ENCODE results near the gene EFL1. TPM values are rescaled to one million over a fixed set of nuclear protein-coding genes. Genes with fewer than 3 reads are reported as not detected.
"Not testable (repeated sequence)": the region's sequence is repeated elsewhere in the genome, so short reads cannot be mapped to it uniquely, and the experiment has no call there.

The EFL1 gene
- total RNA-seq, 4 donors from 2014 or later: 18.3 to 25.3 (median 22.2) TPM

DNA sequence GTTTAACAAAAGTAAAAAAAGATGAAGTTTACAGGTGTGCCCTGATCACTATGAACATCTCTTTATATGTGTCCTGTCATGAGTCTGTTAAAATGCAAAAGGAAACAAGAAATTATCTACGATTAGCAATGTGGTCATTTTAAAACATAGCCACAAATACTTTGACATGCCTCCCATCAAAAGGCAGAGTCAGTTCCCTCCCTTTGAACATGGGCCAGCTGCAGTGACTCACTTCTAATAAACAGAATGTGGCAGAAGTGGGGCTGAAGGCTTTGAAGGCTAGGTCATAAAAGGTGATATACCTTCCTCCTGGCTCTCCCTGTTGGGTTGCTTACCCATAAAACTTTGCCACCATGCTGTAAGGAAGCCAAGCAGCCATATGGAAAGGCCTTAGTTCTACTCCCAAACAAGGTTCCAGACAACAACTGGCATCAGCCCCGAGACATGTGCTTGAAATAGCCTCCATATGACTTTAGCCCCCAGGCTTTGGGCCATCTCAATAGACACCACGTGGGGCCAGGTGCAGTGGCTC lies 52.4 kb downstream of the EFL1 start:
- 54% methylated on average over 3 of the region's 3 CpGs for WGBS
- not testable (repeated sequence) for DNase-seq (ENCODE audit: low spot score in 2 of 2); H3K9me3 ChIP-seq; H3K27ac ChIP-seq; H3K36me3 ChIP-seq; H3K27me3 ChIP-seq; H3K4me3 ChIP-seq; H3K4me1 ChIP-seq

DNA sequence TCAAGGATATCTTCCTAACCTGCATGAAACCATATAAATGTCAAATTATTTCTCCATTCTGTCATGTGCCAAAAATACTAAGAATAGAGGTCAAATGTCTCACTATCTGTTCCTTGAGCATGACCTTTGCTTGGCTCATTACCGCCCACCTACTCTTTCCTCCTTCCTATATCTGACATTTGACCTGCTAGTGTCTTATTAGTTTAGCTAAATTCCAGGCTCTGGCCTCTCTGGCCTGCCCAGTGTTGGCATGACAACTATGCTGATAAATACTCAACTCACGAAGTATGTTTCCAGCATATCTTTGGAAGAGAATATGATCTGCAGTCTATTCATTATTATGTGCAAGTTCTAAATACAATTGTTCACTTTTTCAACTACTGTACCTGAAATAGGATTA lies 58.0 kb downstream of the EFL1 start:
- DNase-seq (ENCODE audit: low spot score in 2 of 2); H3K36me3 ChIP-seq; H3K9me3 ChIP-seq; H3K27ac ChIP-seq; H3K27me3 ChIP-seq; H3K4me1 ChIP-seq; H3K4me3 ChIP-seq: not testable (repeated sequence)
- WGBS: 83% methylated on average over 2 of the region's 2 CpGs

- peak in 1 of 2 donors; percentile 75 for DNase-seq (ENCODE audit: low spot score in 2 of 2)
- TF ChIP-seq EP300 (IDR thresholded peaks at IDR 0.05): no peak
- TF ChIP-seq, protein P1, sequence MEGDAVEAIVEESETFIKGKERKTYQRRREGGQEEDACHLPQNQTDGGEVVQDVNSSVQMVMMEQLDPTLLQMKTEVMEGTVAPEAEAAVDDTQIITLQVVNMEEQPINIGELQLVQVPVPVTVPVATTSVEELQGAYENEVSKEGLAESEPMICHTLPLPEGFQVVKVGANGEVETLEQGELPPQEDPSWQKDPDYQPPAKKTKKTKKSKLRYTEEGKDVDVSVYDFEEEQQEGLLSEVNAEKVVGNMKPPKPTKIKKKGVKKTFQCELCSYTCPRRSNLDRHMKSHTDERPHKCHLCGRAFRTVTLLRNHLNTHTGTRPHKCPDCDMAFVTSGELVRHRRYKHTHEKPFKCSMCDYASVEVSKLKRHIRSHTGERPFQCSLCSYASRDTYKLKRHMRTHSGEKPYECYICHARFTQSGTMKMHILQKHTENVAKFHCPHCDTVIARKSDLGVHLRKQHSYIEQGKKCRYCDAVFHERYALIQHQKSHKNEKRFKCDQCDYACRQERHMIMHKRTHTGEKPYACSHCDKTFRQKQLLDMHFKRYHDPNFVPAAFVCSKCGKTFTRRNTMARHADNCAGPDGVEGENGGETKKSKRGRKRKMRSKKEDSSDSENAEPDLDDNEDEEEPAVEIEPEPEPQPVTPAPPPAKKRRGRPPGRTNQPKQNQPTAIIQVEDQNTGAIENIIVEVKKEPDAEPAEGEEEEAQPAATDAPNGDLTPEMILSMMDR (IDR thresholded peaks at IDR 0.05): peak; percentile 50 to 76
- Histone ChIP-seq H3K27me3 (no peaks in the 10 kb centered on the region), H3K27ac (no peak overlapping the region), H3K36me3 (no peaks in the 10 kb centered on the region), H3K4me3 (no peak overlapping the region), H3K9me3 (no peaks in the 10 kb centered on the region), H3K4me1 (peaks cover 4% of the 10 kb centered on the region)
- 51% methylated on average over 8 of the region's 8 CpGs for WGBS
These were observed 64.6 kb downstream of the EFL1 start for GRCh38 chr15:82197733-82198594.

GRCh38 chr15:82196353-82196752 lies 66.2 kb downstream of the EFL1 start:
- TF ChIP-seq, protein P1 (IDR thresholded peaks at IDR 0.05): no peak
- TF ChIP-seq POLR2A (IDR thresholded peaks at IDR 0.05): no peak
- TF ChIP-seq POLR2AphosphoS5 (IDR thresholded peaks at IDR 0.05): no peak
- TF ChIP-seq EP300 (IDR thresholded peaks at IDR 0.05): no peak
- H3K9me3 ChIP-seq: no peaks in the 10 kb centered on the region
- H3K36me3 ChIP-seq: no peaks in the 10 kb centered on the region
- no peak overlapping the region for H3K4me3 ChIP-seq
- no peak for DNase-seq (ENCODE audit: low spot score in 2 of 2)
- peaks cover 4% of the 10 kb centered on the region for H3K4me1 ChIP-seq
- no peaks in the 10 kb centered on the region for H3K27me3 ChIP-seq
- 93% methylated on average over 2 of the region's 2 CpGs for WGBS
- H3K27ac ChIP-seq: no peak overlapping the region

- not testable (repeated sequence) for H3K27ac ChIP-seq; H3K27me3 ChIP-seq; H3K36me3 ChIP-seq; H3K4me1 ChIP-seq; H3K9me3 ChIP-seq; DNase-seq (ENCODE audit: low spot score in 2 of 2); H3K4me3 ChIP-seq
- WGBS: 86% methylated on average over 7 of the region's 7 CpGs
These were observed 66.7 kb downstream of the EFL1 start for GRCh38 chr15:82195818-82196217.

DNA sequence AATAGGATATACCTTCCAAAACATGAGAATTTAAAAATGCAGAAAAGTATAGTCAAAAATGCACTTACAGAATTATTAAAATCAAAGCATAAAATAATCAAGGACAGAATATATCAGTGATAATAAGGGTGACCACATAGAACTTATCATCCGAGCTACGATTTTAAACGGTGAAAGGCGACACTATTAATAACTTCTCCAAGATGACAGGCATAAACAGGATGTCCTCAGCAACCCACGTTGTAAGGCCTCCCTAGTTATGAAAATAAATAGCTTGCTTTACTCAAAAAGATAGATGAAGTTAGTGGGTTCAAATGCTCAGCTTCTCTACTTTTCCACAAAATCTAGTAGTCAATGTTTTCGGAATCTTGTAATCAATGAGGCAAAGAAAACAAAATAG lies 68.0 kb downstream of the EFL1 start:
- not testable (repeated sequence) for H3K9me3 ChIP-seq; H3K4me3 ChIP-seq; H3K4me1 ChIP-seq; H3K27ac ChIP-seq; H3K27me3 ChIP-seq; H3K36me3 ChIP-seq; DNase-seq (ENCODE audit: low spot score in 2 of 2)
- WGBS: 83% methylated on average over 6 of the region's 6 CpGs

DNA sequence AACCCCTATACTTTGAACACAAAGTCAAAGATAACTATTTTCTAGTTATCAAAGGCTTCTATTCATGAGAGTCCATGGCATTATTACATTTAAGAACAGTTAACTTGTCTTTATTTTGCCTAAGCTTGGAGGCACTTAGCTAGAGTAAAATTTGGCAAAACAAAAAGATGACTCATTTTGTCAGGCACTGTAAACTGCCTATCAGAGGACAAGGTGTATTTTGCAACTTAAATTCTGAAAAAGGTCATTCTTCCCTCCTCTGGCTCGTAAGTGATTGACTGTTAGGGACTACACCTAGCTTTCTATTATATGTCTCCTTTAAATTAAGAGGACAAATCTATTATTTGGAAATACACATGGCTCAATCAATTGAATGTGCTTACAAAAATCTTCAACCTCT lies 69.1 kb downstream of the EFL1 start:
- H3K9me3 ChIP-seq; H3K36me3 ChIP-seq; DNase-seq (ENCODE audit: low spot score in 2 of 2); H3K27me3 ChIP-seq; H3K4me3 ChIP-seq; H3K4me1 ChIP-seq; H3K27ac ChIP-seq: not testable (repeated sequence)
- WGBS: 33% methylated on average over 1 of the region's 1 CpG

GRCh38 chr15:82192394-82192793 lies 70.1 kb downstream of the EFL1 start:
- H3K27ac ChIP-seq; DNase-seq (ENCODE audit: low spot score in 2 of 2); H3K4me3 ChIP-seq; H3K36me3 ChIP-seq; H3K9me3 ChIP-seq; H3K4me1 ChIP-seq; H3K27me3 ChIP-seq: not testable (repeated sequence)
- 92% methylated on average over 4 of the region's 4 CpGs for WGBS

Measured in suprapubic skin (tissue), 4 donors.